ENCODE results near the gene DCAF8L1.
"Not testable (repeated sequence)": the region's sequence is repeated elsewhere in the genome, so short reads cannot be mapped to it uniquely, and the experiment has no call there.

Gene DCAF8L1

GRCh38 chrX:27981349-27981748 is at the start of gene DCAF8L1:
DCAF8L1 (minus strand) TSS chrX:27981449; CDS start chrX:27981334, 115 bp downstream.
- in situ Hi-C loops (cut with MboI; ENCODE audit: low pct_unique_long_range_greater_than_20kb, low sequenced_read_pairs): no loop called here
- no peak for DNase-seq

- no peak for DNase-seq
- in situ Hi-C loops (cut with MboI; ENCODE audit: low pct_unique_long_range_greater_than_20kb, low sequenced_read_pairs): no loop called here
Observed at GRCh38 chrX:28022371-28022770, 41.1 kb upstream of the DCAF8L1 start.

- peak; percentile 69 for DNase-seq
- in situ Hi-C loops (cut with MboI; ENCODE audit: low pct_unique_long_range_greater_than_20kb, low sequenced_read_pairs): no loop called here
Observed at GRCh38 chrX:28016823-28017222, 35.6 kb upstream of the DCAF8L1 start.

GRCh38 chrX:28015993-28016392 is 34.7 kb upstream of the DCAF8L1 start:
- in situ Hi-C loops (cut with MboI; ENCODE audit: low pct_unique_long_range_greater_than_20kb, low sequenced_read_pairs): no loop called here

GRCh38 chrX:28010875-28011274 is 29.6 kb upstream of the DCAF8L1 start:
- peak; percentile 94 for DNase-seq
- in situ Hi-C loops (cut with MboI; ENCODE audit: low pct_unique_long_range_greater_than_20kb, low sequenced_read_pairs): no loop called here

More at GRCh38 chrX:28015993-28016392, 34.7 kb upstream of the DCAF8L1 start:
- no peak for DNase-seq

GRCh38 chrX:27998666-27999065 is 17.4 kb upstream of the DCAF8L1 start:
- in situ Hi-C loops (cut with MboI; ENCODE audit: low pct_unique_long_range_greater_than_20kb, low sequenced_read_pairs): no loop called here
- DNase-seq: no peak

- no peak for DNase-seq
- in situ Hi-C loops (cut with MboI; ENCODE audit: low pct_unique_long_range_greater_than_20kb, low sequenced_read_pairs): no loop called here
Observed at GRCh38 chrX:27997622-27998021, 16.4 kb upstream of the DCAF8L1 start.

GRCh38 chrX:27996132-27996531 is 14.9 kb upstream of the DCAF8L1 start:
- in situ Hi-C loops (cut with MboI; ENCODE audit: low pct_unique_long_range_greater_than_20kb, low sequenced_read_pairs): no loop called here
- DNase-seq: no peak

GRCh38 chrX:27995611-27996010 is 14.4 kb upstream of the DCAF8L1 start:
- in situ Hi-C loops (cut with MboI; ENCODE audit: low pct_unique_long_range_greater_than_20kb, low sequenced_read_pairs): no loop called here

GRCh38 chrX:27987862-27988646 is 6.8 kb upstream of the DCAF8L1 start:
- in situ Hi-C loops (cut with MboI; ENCODE audit: low pct_unique_long_range_greater_than_20kb, low sequenced_read_pairs): no loop called here

More at GRCh38 chrX:27995611-27996010, 14.4 kb upstream of the DCAF8L1 start:
- DNase-seq: peak; percentile 92

GRCh38 chrX:27976934-27977333 is 4.3 kb downstream of the DCAF8L1 start:
- DNase-seq; in situ Hi-C loops (cut with MboI; ENCODE audit: low pct_unique_long_range_greater_than_20kb, low sequenced_read_pairs): not testable (repeated sequence)

More at GRCh38 chrX:27987862-27988646, 6.8 kb upstream of the DCAF8L1 start:
- DNase-seq: peak; percentile 57

- no peak for DNase-seq
- in situ Hi-C loops (cut with MboI; ENCODE audit: low pct_unique_long_range_greater_than_20kb, low sequenced_read_pairs): no loop called here
Observed at GRCh38 chrX:27976284-27976683, 5.0 kb downstream of the DCAF8L1 start.

GRCh38 chrX:27968878-27969277 is 12.4 kb downstream of the DCAF8L1 start:
- in situ Hi-C loops (cut with MboI; ENCODE audit: low pct_unique_long_range_greater_than_20kb, low sequenced_read_pairs): no loop called here
- DNase-seq: no peak

- DNase-seq: no peak
- in situ Hi-C loops (cut with MboI; ENCODE audit: low pct_unique_long_range_greater_than_20kb, low sequenced_read_pairs): no loop called here
Observed at GRCh38 chrX:27968352-27968751, 12.9 kb downstream of the DCAF8L1 start.

GRCh38 chrX:27966955-27967354 is 14.3 kb downstream of the DCAF8L1 start:
- in situ Hi-C loops (cut with MboI; ENCODE audit: low pct_unique_long_range_greater_than_20kb, low sequenced_read_pairs): no loop called here
- DNase-seq: peak; percentile 49

GRCh38 chrX:27966492-27966891 is 14.8 kb downstream of the DCAF8L1 start:
- peak; percentile 16 for DNase-seq

GRCh38 chrX:27965348-27965747 is 15.9 kb downstream of the DCAF8L1 start:
- DNase-seq; in situ Hi-C loops (cut with MboI; ENCODE audit: low pct_unique_long_range_greater_than_20kb, low sequenced_read_pairs): not testable (repeated sequence)

More at GRCh38 chrX:27966492-27966891, 14.8 kb downstream of the DCAF8L1 start:
- in situ Hi-C loops (cut with MboI; ENCODE audit: low pct_unique_long_range_greater_than_20kb, low sequenced_read_pairs): no loop called here

GRCh38 chrX:27964432-27964831 is 16.8 kb downstream of the DCAF8L1 start:
- in situ Hi-C loops (cut with MboI; ENCODE audit: low pct_unique_long_range_greater_than_20kb, low sequenced_read_pairs): no loop called here

GRCh38 chrX:27960410-27960809 is 20.8 kb downstream of the DCAF8L1 start:
- in situ Hi-C loops (cut with MboI; ENCODE audit: low pct_unique_long_range_greater_than_20kb, low sequenced_read_pairs): not testable (repeated sequence)
- peak; percentile 25 for DNase-seq

More at GRCh38 chrX:27964432-27964831, 16.8 kb downstream of the DCAF8L1 start:
- peak; percentile 24 for DNase-seq

GRCh38 chrX:27953171-27953570 is 28.1 kb downstream of the DCAF8L1 start:
- in situ Hi-C loops (cut with MboI; ENCODE audit: low pct_unique_long_range_greater_than_20kb, low sequenced_read_pairs): no loop called here
- peak; percentile 91 for DNase-seq

- no peak for DNase-seq
- in situ Hi-C loops (cut with MboI; ENCODE audit: low pct_unique_long_range_greater_than_20kb, low sequenced_read_pairs): no loop called here
Observed at GRCh38 chrX:27933361-27933760, 47.9 kb downstream of the DCAF8L1 start.

All from KBM-7 (cell line).